ENCODE results near the gene UNC5CL.

- TF ChIP-seq POLR2AphosphoS5 (IDR thresholded peaks at IDR 0.05; ENCODE audit: low read depth, low read length) (no peak), POLR2A (IDR thresholded peaks at IDR 0.05; ENCODE audit: low read depth, low read length) (no peak), TAF1 (IDR thresholded peaks at IDR 0.05; ENCODE audit: low read depth, low read length) (no peak), SPI1 (IDR thresholded peaks at IDR 0.05; ENCODE audit: low read depth, low read length) (no peak)
These were observed 11.8 kb downstream of the UNC5CL start for GRCh38 chr6:41027241-41027640.
